Thyroid gland (tissue), 4 donors: ENCODE results near the gene CCDC50. TPM values are rescaled to one million over a fixed set of nuclear protein-coding genes. Genes with fewer than 3 reads are reported as not detected.
A peak's percentile ranks its signal among the peaks of the same experiment; 100 is the strongest.

Experiments used
- DNase-seq, 2 donors: peaks; one replicate each; pipeline ENCODE4 v3.0.0-alpha.2; 2019
- H3K27ac ChIP-seq, 3 donors: fragments of 200-600 bp; sonication (generic); 1 replicate in 2 of 3; 2 replicates in 1 of 3; pipeline ENCODE4 v1.5.1; 2016 to 2019; ENCODE audit warnings: mild to moderate bottlenecking in 1 of 3, moderate library complexity in 1 of 3
- H3K27me3 ChIP-seq: fragments of 200-600 bp; sonication (generic); one replicate; pipeline ENCODE4 v1.5.1; 2019
- H3K36me3 ChIP-seq, 2 donors: fragments of 200-600 bp; sonication (generic); one replicate each; pipeline ENCODE4 v1.5.1; 2016 to 2019
- H3K4me1 ChIP-seq, 2 donors: fragments of 200-600 bp; sonication (generic); one replicate each; pipeline ENCODE4 v1.5.1; 2017 to 2019
- H3K4me3 ChIP-seq, 3 donors: fragments of 200-600 bp; sonication (generic); replicated peaks in 1 of 3; 1 replicate in 2 of 3; 2 replicates in 1 of 3; pipeline ENCODE4 v1.5.1; 2016; ENCODE audit warnings: mild to moderate bottlenecking in 1 of 3
- H3K9me3 ChIP-seq: fragments of 200-600 bp; sonication (generic); one replicate; pipeline ENCODE4 v1.5.1; 2017
- POLR2A ChIP-seq, 2 donors: fragments of 450-650 bp; IDR thresholded peaks; one replicate each; pipeline ENCODE4 v1.6.1; 2017; ENCODE audit warnings: antibody characterized with exemption in 2 of 2, mild to moderate bottlenecking in 2 of 2, moderate library complexity in 1 of 2
- WGBS, 2 donors: methylation state at CpG; one replicate each; pipeline ENCODE4 v1.1.5; 2017; 5-methylcytosine and 5-hydroxymethylcytosine counted together
- intact Hi-C: fragments of 100-400 bp; cut with DNase I; formaldehyde crosslinking; loops from one replicate; pipeline ENCODE4 v1.15.1; 2023
- total RNA-seq, 4 donors: library from RNA; depleted of rRNA; stranded (reverse); fragments of >200 nt; gene quantifications; one replicate each; pipeline ENCODE4 v1.2.3, GENCODE V29; 2016
- TF ChIP-seq, protein P1 (sequence below), 6 experiments: fragments of 200-600 bp in 3 of 6; fragments of 450-650 bp in 3 of 6; sonication (generic) in 3 of 6; IDR thresholded peaks; one replicate each; pipeline ENCODE4 v1.5.1; 2016 to 2019; ENCODE audit warnings: antibody characterized with exemption in 6 of 6, mild to moderate bottlenecking in 2 of 6, inconsistent platforms in 1 of 6, moderate library complexity in 1 of 6

The CCDC50 gene
- total RNA-seq, 4 donors from 2014 or later: 63.3 to 104 (median 91.1) TPM

DNA sequence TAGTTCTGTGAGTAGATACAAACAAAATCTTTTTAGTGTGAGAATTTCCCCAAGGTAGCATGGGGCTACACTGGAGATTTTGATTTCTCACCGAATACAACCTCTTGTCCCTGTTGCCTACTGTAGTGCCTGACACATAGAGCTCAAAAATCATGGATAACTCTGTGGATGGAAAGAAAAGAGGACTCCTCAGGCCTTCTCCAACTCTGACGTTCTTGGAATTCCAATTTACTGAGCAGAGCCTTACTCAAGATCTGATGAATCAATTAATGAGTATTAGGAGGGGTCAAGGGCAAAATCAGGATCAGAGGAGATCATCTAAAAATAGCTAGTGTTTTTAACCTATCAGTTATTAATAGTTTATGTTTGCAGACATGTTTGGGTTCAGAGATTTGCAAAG lies 85.1 kb downstream of the CCDC50 start:
- no peak for DNase-seq
- Histone ChIP-seq H3K27me3 (no peaks in the 10 kb centered on the region), H3K36me3 (no peaks in the 10 kb centered on the region), H3K4me1 (peaks cover 0 to 4% of the 10 kb centered on the region in 2 donors), H3K27ac (no peak overlapping the region), H3K9me3 (no peaks in the 10 kb centered on the region), H3K4me3 (no peak overlapping the region)
- no peak for TF ChIP-seq POLR2A (IDR thresholded peaks at IDR 0.05)
- TF ChIP-seq, protein P1, sequence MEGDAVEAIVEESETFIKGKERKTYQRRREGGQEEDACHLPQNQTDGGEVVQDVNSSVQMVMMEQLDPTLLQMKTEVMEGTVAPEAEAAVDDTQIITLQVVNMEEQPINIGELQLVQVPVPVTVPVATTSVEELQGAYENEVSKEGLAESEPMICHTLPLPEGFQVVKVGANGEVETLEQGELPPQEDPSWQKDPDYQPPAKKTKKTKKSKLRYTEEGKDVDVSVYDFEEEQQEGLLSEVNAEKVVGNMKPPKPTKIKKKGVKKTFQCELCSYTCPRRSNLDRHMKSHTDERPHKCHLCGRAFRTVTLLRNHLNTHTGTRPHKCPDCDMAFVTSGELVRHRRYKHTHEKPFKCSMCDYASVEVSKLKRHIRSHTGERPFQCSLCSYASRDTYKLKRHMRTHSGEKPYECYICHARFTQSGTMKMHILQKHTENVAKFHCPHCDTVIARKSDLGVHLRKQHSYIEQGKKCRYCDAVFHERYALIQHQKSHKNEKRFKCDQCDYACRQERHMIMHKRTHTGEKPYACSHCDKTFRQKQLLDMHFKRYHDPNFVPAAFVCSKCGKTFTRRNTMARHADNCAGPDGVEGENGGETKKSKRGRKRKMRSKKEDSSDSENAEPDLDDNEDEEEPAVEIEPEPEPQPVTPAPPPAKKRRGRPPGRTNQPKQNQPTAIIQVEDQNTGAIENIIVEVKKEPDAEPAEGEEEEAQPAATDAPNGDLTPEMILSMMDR (IDR thresholded peaks at IDR 0.05): no peak
- intact Hi-C loops: loop anchor here (10.0 kb wide), 1 partner anchor 1031 kb away; no protein-coding TSS in a partner anchor
- WGBS, 2 donors: 40 to 41% methylated on average over 2 of the region's 2 CpGs

DNA sequence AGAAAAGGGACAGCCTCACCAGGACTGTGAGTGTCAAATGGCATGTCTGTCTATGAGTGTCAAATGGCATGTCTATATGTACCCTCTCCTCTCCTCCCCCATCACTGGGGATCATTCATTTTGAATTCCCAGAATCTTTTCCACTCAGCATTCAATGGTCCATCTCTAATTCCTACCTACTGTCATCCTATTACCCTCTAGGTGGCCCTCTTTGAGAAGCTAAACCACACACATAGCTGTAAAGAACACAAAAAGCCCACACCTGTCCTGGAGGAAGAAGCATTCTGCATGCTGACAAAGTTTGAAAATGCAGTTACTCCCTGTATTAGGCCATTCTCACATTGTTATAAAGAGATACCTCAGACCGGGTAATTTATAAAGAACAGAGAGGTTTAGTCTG lies 85.5 kb downstream of the CCDC50 start:
- DNase-seq: no peak
- Histone ChIP-seq H3K27me3 (no peaks in the 10 kb centered on the region), H3K27ac (no peak overlapping the region), H3K36me3 (no peaks in the 10 kb centered on the region), H3K4me3 (no peak overlapping the region), H3K4me1 (peaks cover 0 to 4% of the 10 kb centered on the region in 2 donors), H3K9me3 (no peaks in the 10 kb centered on the region)
- TF ChIP-seq, protein P1 (IDR thresholded peaks at IDR 0.05): no peak
- TF ChIP-seq POLR2A (IDR thresholded peaks at IDR 0.05): no peak
- intact Hi-C loops: loop anchor here (10.0 kb wide), 1 partner anchor 1030 kb away; no protein-coding TSS in a partner anchor
- WGBS, 2 donors: 95 to 100% methylated on average over 1 of the region's 1 CpG

DNA sequence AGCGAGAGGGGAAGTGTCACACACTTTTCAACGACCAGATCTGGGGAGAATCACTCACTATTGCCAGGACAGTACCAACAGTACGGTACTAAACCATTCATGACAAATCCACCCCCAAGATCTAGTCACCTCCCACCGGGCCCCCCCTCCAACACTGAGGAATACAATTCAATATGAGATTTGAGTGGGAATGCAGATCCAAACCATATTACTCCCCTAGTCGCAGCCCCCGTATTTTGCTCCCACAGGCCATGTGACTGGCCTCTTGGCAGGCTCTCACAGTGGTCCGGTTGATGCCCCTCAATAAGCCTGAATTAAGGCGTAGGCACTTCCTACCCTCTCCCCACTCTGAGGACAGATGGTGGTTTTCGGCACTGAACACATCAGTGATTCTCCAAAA lies 86.4 kb downstream of the CCDC50 start:
- Histone ChIP-seq H3K36me3 (no peaks in the 10 kb centered on the region), H3K4me3 (no peak overlapping the region), H3K27ac (no peak overlapping the region), H3K27me3 (no peaks in the 10 kb centered on the region), H3K9me3 (no peaks in the 10 kb centered on the region), H3K4me1 (peaks cover 0 to 4% of the 10 kb centered on the region in 2 donors)
- no peak for TF ChIP-seq POLR2A (IDR thresholded peaks at IDR 0.05)
- TF ChIP-seq, protein P1 (IDR thresholded peaks at IDR 0.05): no peak
- no peak for DNase-seq
- WGBS, 2 donors: 86 to 87% methylated on average over 9 of the region's 9 CpGs
- intact Hi-C loops: loop anchor here (10.0 kb wide), 1 partner anchor 1029 kb away; no protein-coding TSS in a partner anchor

DNA sequence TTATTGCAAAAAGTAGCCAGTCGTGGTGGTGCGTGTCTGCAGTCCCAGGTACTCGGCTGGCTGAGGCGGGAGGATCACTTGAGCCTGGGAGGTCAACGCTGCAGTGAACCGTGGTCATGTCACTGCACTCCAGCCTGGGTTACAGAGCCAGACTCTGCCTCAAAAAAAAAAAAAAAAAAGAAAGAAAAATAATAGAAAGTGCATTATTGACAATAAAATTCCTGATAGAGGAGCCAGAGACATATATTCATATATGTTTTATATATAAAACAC lies 88.2 kb downstream of the CCDC50 start:
- 28 to 46% methylated on average over 6 of the region's 6 CpGs for WGBS, 2 donors
- Histone ChIP-seq H3K9me3 (no peaks in the 10 kb centered on the region), H3K4me1 (peaks cover 0 to 4% of the 10 kb centered on the region in 2 donors), H3K36me3 (no peaks in the 10 kb centered on the region), H3K4me3 (no peak overlapping the region), H3K27me3 (no peaks in the 10 kb centered on the region), H3K27ac (no peak overlapping the region)
- no peak for TF ChIP-seq POLR2A (IDR thresholded peaks at IDR 0.05)
- TF ChIP-seq, protein P1 (IDR thresholded peaks at IDR 0.05): no peak
- intact Hi-C loops: loop anchor here (10.0 kb wide), 1 partner anchor 1027 kb away; no protein-coding TSS in a partner anchor
- peak; percentile 51 to 65 for DNase-seq

DNA sequence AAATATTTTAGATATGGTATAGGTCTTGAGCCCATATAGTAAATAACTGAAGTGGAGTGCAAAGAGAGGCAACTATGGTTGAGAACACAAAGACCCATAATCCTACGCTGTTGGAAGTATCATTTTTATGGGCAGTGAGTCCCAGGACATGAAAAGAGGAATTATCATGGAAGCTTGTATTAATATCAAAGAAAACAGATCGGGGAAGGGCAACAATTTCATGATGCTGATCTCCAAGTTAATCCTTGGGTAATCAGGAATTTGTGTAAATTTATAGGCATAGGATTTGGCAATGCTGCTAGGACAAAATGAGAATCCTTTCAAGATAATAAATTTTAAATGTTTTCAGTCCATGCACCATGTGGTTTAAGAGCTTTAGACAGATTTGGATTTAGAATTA lies 91.6 kb downstream of the CCDC50 start:
- no peak overlapping the region for H3K27ac ChIP-seq
- H3K9me3 ChIP-seq: no peaks in the 10 kb centered on the region
- H3K27me3 ChIP-seq: no peaks in the 10 kb centered on the region
- H3K36me3 ChIP-seq: no peaks in the 10 kb centered on the region
- no peak overlapping the region for H3K4me3 ChIP-seq
- no peak for DNase-seq
- intact Hi-C loops: no loop called here
- H3K4me1 ChIP-seq: peaks cover 0 to 4% of the 10 kb centered on the region in 2 donors
- TF ChIP-seq, protein P1 (IDR thresholded peaks at IDR 0.05): no peak
- no peak for TF ChIP-seq POLR2A (IDR thresholded peaks at IDR 0.05)
- 96 to 97% methylated on average over 2 of the region's 2 CpGs for WGBS, 2 donors
